Adrenal gland (tissue), 12 donors: ENCODE results near the gene ZNF180. TPM values are rescaled to one million over a fixed set of nuclear protein-coding genes. Genes with fewer than 3 reads are reported as not detected.

Experiments
- DNase-seq, 7 donors: peaks; one replicate each; pipeline ENCODE4 v3.0.0-alpha.2; 2019 to 2020
- H3K27ac ChIP-seq, 5 donors: fragments of 200-600 bp; sonication (generic) in 4 of 5; 1 replicate in 3 of 5; 2 replicates in 2 of 5; pipeline versions ENCODE4 v1.5.1 to v1.8.0; 2016 to 2020; ENCODE audit warnings: mild to moderate bottlenecking in 1 of 5
- H3K27me3 ChIP-seq: fragments of 200-600 bp; 2 replicates; pipeline ENCODE4 v1.8.0; 2021
- H3K36me3 ChIP-seq, 2 donors: fragments of 200-600 bp; replicated peaks in 1 of 2; 1 replicate in 1 of 2; 2 replicates in 1 of 2; pipeline versions ENCODE4 v1.5.1 to v1.8.0; 2018 to 2022
- H3K4me1 ChIP-seq, 2 donors: fragments of 200-600 bp; replicated peaks in 1 of 2; 1 replicate in 1 of 2; 2 replicates in 1 of 2; pipeline versions ENCODE4 v1.5.1 to v1.8.0; 2018 to 2021
- H3K4me3 ChIP-seq, 4 donors: fragments of 200-600 bp; sonication (generic) in 3 of 4; one replicate each; pipeline ENCODE4 v1.5.1; 2016 to 2018
- H3K9me3 ChIP-seq, 3 donors: fragments of 200-600 bp; sonication (generic) in 1 of 3; replicated peaks in 1 of 3; 1 replicate in 2 of 3; 2 replicates in 1 of 3; pipeline versions ENCODE4 v1.5.1 to v1.8.0; 2016 to 2021
- CTCF ChIP-seq, 6 experiments: fragments of 450-650 bp in 4 of 6; fragments of 200-600 bp in 2 of 6; sonication (generic) in 1 of 6; IDR thresholded peaks; 1 replicate in 5 of 6; 2 replicates in 1 of 6; pipeline versions ENCODE4 v1.5.1 to v1.8.0; 2016 to 2021; ENCODE audit warnings: antibody characterized with exemption in 6 of 6, mild to moderate bottlenecking in 2 of 6, moderate library complexity in 1 of 6
- POLR2A ChIP-seq, 2 donors: fragments of 450-650 bp; IDR thresholded peaks; one replicate each; pipeline ENCODE4 v1.6.1; 2017; ENCODE audit warnings: antibody characterized with exemption in 2 of 2, mild to moderate bottlenecking in 2 of 2, moderate library complexity in 1 of 2
- WGBS, 4 donors: extraction: QIAGEN DNeasy Blood & Tissue Kit in 2 of 4; methylation state at CpG; one replicate each; pipeline versions ENCODE4 v1.1.5 to v1.1.7; 2013 to 2017; 5-methylcytosine and 5-hydroxymethylcytosine counted together
- intact Hi-C, 2 donors: fragments of 100-400 bp; cut with DNase I; formaldehyde crosslinking; loops; one replicate each; pipeline versions ENCODE4 v1.14.1 to v1.15.0; 2022 to 2023
- polyA plus RNA-seq, 3 donors: library from polyadenylated mRNA; stranded (reverse); fragments of 200-250 nt in 2 of 3; fragments of 350-450 nt in 1 of 3; fragmentation: Illumina TruSeq in 1 of 3; extraction: RNeasy Lipid Tissue Mini Kit (QIAGEN cat#74804) in 1 of 3; gene quantifications; one replicate each; pipeline ENCODE4 v1.2.3, GENCODE V29; 2013 to 2014
- total RNA-seq, 9 donors: library from RNA; depleted of rRNA in 4 of 9; stranded (reverse); fragments of >200 nt in 4 of 9; fragments of 120-200 nt in 1 of 9; fragmentation: NEBNext Ultra II Directional in 1 of 9; extraction: Animal tissue kit (Norgen Biotek cat#: 25700) in 1 of 9; gene quantifications; one replicate each; pipeline versions ENCODE4 v1.1.0 to v1.2.4, GENCODE V29; 2013 to 2023
- donor health status: healthy with polysubstance abuse.
- donor health status: Bipolar disorder and iron deficiency.
- donor health status: DM: yes; HTN: yes; CAD: no.
- donor health status: DM: no; HTN: no; CAD: no.
- donor health status: DM: no; HTN: no; CAD: no.
- donor health status: DM: yes; HTN: yes; CAD: no.

ZNF180 gene
- total and polyA plus RNA-seq, 12 donors = 4.7 to 25.9 (median 10.6) TPM

DNA sequence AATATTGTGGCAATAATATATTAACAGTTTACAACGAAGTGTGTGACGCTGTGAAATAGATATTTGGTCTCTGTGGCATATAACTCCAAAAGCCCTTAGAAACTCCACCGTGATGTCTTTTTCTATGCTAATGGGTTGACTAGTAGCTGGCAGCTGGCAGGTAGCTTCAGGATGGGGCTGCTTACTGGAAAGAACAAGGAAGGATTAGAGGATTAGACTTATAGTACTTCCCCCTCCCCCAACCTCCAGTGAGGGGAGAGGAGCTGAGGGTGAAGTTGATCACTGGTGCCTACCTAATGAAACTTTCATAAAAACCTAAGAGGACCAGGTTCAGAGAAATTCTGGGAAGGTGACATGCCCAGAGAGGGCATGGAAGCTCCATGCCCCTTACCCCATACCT, 61.9 kb downstream of the ZNF180 start:
- intact Hi-C loops = no loop called here
- 93 to 96% (median 95%) methylated on average over 3 of the region's 3 CpGs for WGBS, 4 donors
- Histone ChIP-seq H3K4me3 (no peak overlapping the region), H3K9me3 (peaks cover 0 to 22% (median 0%) of the 10 kb centered on the region in 3 donors), H3K27ac (no peak overlapping the region), H3K4me1 (no peaks in the 10 kb centered on the region), H3K27me3 (no peaks in the 10 kb centered on the region), H3K36me3 (no peaks in the 10 kb centered on the region)
- TF ChIP-seq POLR2A (IDR thresholded peaks at IDR 0.05) (no peak), CTCF (IDR thresholded peaks at IDR 0.05) (no peak)
- no peak for DNase-seq

DNA sequence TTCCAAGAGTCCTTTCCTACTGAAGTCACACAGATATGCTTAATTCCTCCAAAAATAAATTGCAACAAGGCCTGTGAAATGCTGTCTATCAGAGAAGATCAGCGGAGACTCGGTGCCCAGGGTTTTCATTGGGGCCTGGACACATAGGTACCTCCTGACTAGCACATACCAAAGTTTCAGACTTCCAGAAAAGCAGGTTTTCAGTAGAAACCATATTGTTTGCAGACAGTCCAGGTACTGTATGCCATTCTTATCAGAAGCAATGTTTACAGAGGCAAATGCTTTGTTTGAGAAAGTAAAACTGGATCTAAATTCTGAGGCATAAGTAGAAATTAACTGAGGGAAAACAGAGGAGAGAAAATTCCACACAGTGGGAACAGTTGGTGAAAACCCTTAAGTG, 64.9 kb downstream of the ZNF180 start:
- TF ChIP-seq POLR2A (IDR thresholded peaks at IDR 0.05) = no peak
- no peak for TF ChIP-seq CTCF (IDR thresholded peaks at IDR 0.05)
- Histone ChIP-seq H3K9me3 (peaks cover 0 to 34% (median 0%) of the 10 kb centered on the region in 3 donors), H3K36me3 (no peaks in the 10 kb centered on the region)

GRCh38 chr19:44430956-44431355, 69.4 kb downstream of the ZNF180 start:
- intact Hi-C loops = no loop called here
- Histone ChIP-seq H3K9me3 (peaks cover 0 to 61% (median 0%) of the 10 kb centered on the region in 3 donors), H3K4me1 (no peaks in the 10 kb centered on the region), H3K27ac (no peak overlapping the region), H3K36me3 (no peaks in the 10 kb centered on the region), H3K4me3 (no peak overlapping the region), H3K27me3 (no peaks in the 10 kb centered on the region)
- DNase-seq = no peak
- no peak for TF ChIP-seq CTCF (IDR thresholded peaks at IDR 0.05)
- TF ChIP-seq POLR2A (IDR thresholded peaks at IDR 0.05) = no peak
- WGBS, 4 donors = 71 to 92% (median 81%) methylated on average over 1 of the region's 1 CpG

More for the DNA sequence above, 64.9 kb downstream of the ZNF180 start:
- Histone ChIP-seq H3K27ac (no peak overlapping the region), H3K27me3 (no peaks in the 10 kb centered on the region), H3K4me3 (no peak overlapping the region), H3K4me1 (no peaks in the 10 kb centered on the region)
- 90 to 100% (median 96%) methylated on average over 2 of the region's 2 CpGs for WGBS, 4 donors
- DNase-seq = no peak
- intact Hi-C loops = no loop called here

Other genes starting within 250 kb of the ZNF180 start
- 1 to 10 TPM in 6 of 9 donors, under 1 TPM in 3; 0.69 to 9.1 (median 1.8) TPM for gene ZNF233, start 240.6 kb downstream of the ZNF180 start, total RNA-seq
- 1 to 10 TPM in 2 of 3 donors, under 1 TPM in 1; 0.57 to 3.3 (median 2.1) TPM for gene ZNF233, start 240.6 kb downstream of the ZNF180 start, polyA plus RNA-seq
- gene ZNF235, start 195.5 kb downstream of the ZNF180 start, total RNA-seq = 10 to 100 TPM in 1 of 9 donors, 1 to 10 TPM in 8; 1.0 to 17.0 (median 4.0) TPM
- gene ZNF235, start 195.5 kb downstream of the ZNF180 start, polyA plus RNA-seq = 1 to 10 TPM; 2.0 to 7.2 (median 2.2) TPM
- gene ZNF112, start 143.8 kb downstream of the ZNF180 start, total RNA-seq = 10 to 100 TPM in 2 of 9 donors, 1 to 10 TPM in 7; 3.9 to 12.8 (median 6.8) TPM
- gene ZNF112, start 143.8 kb downstream of the ZNF180 start, polyA plus RNA-seq = 1 to 10 TPM; 1.0 to 5.8 (median 1.5) TPM
- 1 to 10 TPM; 1.6 to 9.4 (median 4.4) TPM for gene ZNF285, start 98.9 kb downstream of the ZNF180 start, total RNA-seq
- gene ZNF285, start 98.9 kb downstream of the ZNF180 start, polyA plus RNA-seq = 1 to 10 TPM; 2.5 to 4.9 (median 3.0) TPM
- gene ZNF229, start 52.0 kb downstream of the ZNF180 start, total RNA-seq = 10 to 100 TPM in 3 of 9 donors, 1 to 10 TPM in 6; 5.0 to 18.5 (median 9.0) TPM
- 1 to 10 TPM; 2.3 to 8.4 (median 3.0) TPM for gene ZNF229, start 52.0 kb downstream of the ZNF180 start, polyA plus RNA-seq
- under 1 TPM in 2 of 9 donors, not detected in 7; 0.20 to 0.50 TPM for gene CEACAM20, start 29.2 kb upstream of the ZNF180 start, total RNA-seq
- gene CEACAM20, start 29.2 kb upstream of the ZNF180 start, polyA plus RNA-seq = under 1 TPM in 1 of 3 donors, not detected in 2; 0.07 TPM
- not detected for gene IGSF23, start 113.0 kb upstream of the ZNF180 start, total RNA-seq
- not detected for gene IGSF23, start 113.0 kb upstream of the ZNF180 start, polyA plus RNA-seq
- 10 to 100 TPM; 31.9 to 57.8 (median 45.0) TPM for gene PVR, start 143.4 kb upstream of the ZNF180 start, total RNA-seq
- gene PVR, start 143.4 kb upstream of the ZNF180 start, polyA plus RNA-seq = 10 to 100 TPM; 28.7 to 56.0 (median 45.0) TPM
- 10 to 100 TPM in 1 of 9 donors, 1 to 10 TPM in 8; 1.6 to 11.0 (median 3.1) TPM for gene CEACAM19, start 171.0 kb upstream of the ZNF180 start, total RNA-seq
- 10 to 100 TPM in 2 of 3 donors, 1 to 10 TPM in 1; 2.2 to 38.2 (median 26.4) TPM for gene CEACAM19, start 171.0 kb upstream of the ZNF180 start, polyA plus RNA-seq
- gene CEACAM16, start 198.6 kb upstream of the ZNF180 start, total RNA-seq = under 1 TPM in 3 of 9 donors, not detected in 6; 0.27 to 0.69 (median 0.30) TPM
- 1 to 10 TPM in 1 of 3 donors, under 1 TPM in 1, not detected in 1; 0.57 to 1.4 TPM for gene CEACAM16, start 198.6 kb upstream of the ZNF180 start, polyA plus RNA-seq
- 10 to 100 TPM in 8 of 9 donors, under 1 TPM in 1; 1.00 to 85.1 (median 47.6) TPM for gene BCL3, start 248.2 kb upstream of the ZNF180 start, total RNA-seq
- gene BCL3, start 248.2 kb upstream of the ZNF180 start, polyA plus RNA-seq = 100 to 1,000 TPM in 1 of 3 donors, 10 to 100 TPM in 2; 10.2 to 120 (median 45.9) TPM